ENCODE results near the gene C5orf46. TPM values are rescaled to one million over a fixed set of nuclear protein-coding genes. Genes with fewer than 3 reads are reported as not detected.

Gene C5orf46
- total and polyA plus RNA-seq, 12 donors = 1.8 TPM; not detected in 11

GRCh38 chr5:147925020-147925419, 18.7 kb upstream of the C5orf46 start:
- WGBS, 4 donors = 74 to 87% (median 82%) methylated on average over 4 of the region's 4 CpGs
- no peaks in the 10 kb centered on the region for H3K4me1 ChIP-seq (replicated peaks in 1 of 2)
- TF ChIP-seq POLR2A (IDR thresholded peaks at IDR 0.05) (no peak), CTCF (IDR thresholded peaks at IDR 0.05) (no peak)
- no peaks in the 10 kb centered on the region for H3K9me3 ChIP-seq (replicated peaks in 1 of 3)
- DNase-seq = no peak
- no peak overlapping the region for H3K27ac ChIP-seq
- no peak overlapping the region for H3K4me3 ChIP-seq
- no peaks in the 10 kb centered on the region for H3K36me3 ChIP-seq (replicated peaks in 1 of 2)
- no peaks in the 10 kb centered on the region for H3K27me3 ChIP-seq
- intact Hi-C loops (cut with DNase I) = no loop called here

GRCh38 chr5:147921136-147921535, 14.8 kb upstream of the C5orf46 start:
- peaks cover 0 to 10% (median 0%) of the 10 kb centered on the region in 3 donors for H3K9me3 ChIP-seq (replicated peaks in 1 of 3)
- no peak overlapping the region for H3K27ac ChIP-seq
- 54 to 60% (median 56%) methylated on average over 2 of the region's 2 CpGs for WGBS, 4 donors
- no peak overlapping the region for H3K4me3 ChIP-seq
- H3K36me3 ChIP-seq (replicated peaks in 1 of 2) = no peaks in the 10 kb centered on the region
- H3K4me1 ChIP-seq (replicated peaks in 1 of 2) = no peaks in the 10 kb centered on the region
- no peak for DNase-seq
- H3K27me3 ChIP-seq = no peaks in the 10 kb centered on the region
- intact Hi-C loops (cut with DNase I) = no loop called here
- TF ChIP-seq POLR2A (IDR thresholded peaks at IDR 0.05) (no peak), CTCF (IDR thresholded peaks at IDR 0.05) (no peak)

- TF ChIP-seq POLR2A (IDR thresholded peaks at IDR 0.05) = no peak
- no peak for TF ChIP-seq CTCF (IDR thresholded peaks at IDR 0.05)
- no peaks in the 10 kb centered on the region for H3K4me1 ChIP-seq (replicated peaks in 1 of 2)
- intact Hi-C loops (cut with DNase I) = no loop called here
- H3K27ac ChIP-seq = no peak overlapping the region
- H3K27me3 ChIP-seq = no peaks in the 10 kb centered on the region
- H3K9me3 ChIP-seq (replicated peaks in 1 of 3) = peaks cover 0 to 10% (median 0%) of the 10 kb centered on the region in 3 donors
- DNase-seq = no peak
- H3K36me3 ChIP-seq (replicated peaks in 1 of 2) = no peaks in the 10 kb centered on the region
- WGBS, 4 donors = 76 to 90% (median 80%) methylated on average over 4 of the region's 4 CpGs
- H3K4me3 ChIP-seq = no peak overlapping the region
Measured at GRCh38 chr5:147920420-147921030, 14.2 kb upstream of the C5orf46 start.

- 64 to 83% (median 73%) methylated on average over 3 of the region's 3 CpGs for WGBS, 4 donors
- intact Hi-C loops (cut with DNase I) = no loop called here
- no peaks in the 10 kb centered on the region for H3K4me1 ChIP-seq (replicated peaks in 1 of 2)
- H3K27ac ChIP-seq = no peak overlapping the region
- peaks cover 5% of the 10 kb centered on the region for H3K27me3 ChIP-seq
- TF ChIP-seq CTCF (IDR thresholded peaks at IDR 0.05) (no peak), POLR2A (IDR thresholded peaks at IDR 0.05) (no peak)
- DNase-seq = no peak
- H3K4me3 ChIP-seq = no peak overlapping the region
- peaks cover 0 to 10% (median 0%) of the 10 kb centered on the region in 3 donors for H3K9me3 ChIP-seq (replicated peaks in 1 of 3)
- no peaks in the 10 kb centered on the region for H3K36me3 ChIP-seq (replicated peaks in 1 of 2)
Measured at GRCh38 chr5:147918899-147919298, 12.6 kb upstream of the C5orf46 start.

Data from adrenal gland (tissue), 12 donors.